ENCODE measurements around the gene ANKRD44. TPM values are rescaled to one million over a fixed set of nuclear protein-coding genes. Genes with fewer than 3 reads are reported as not detected.

ANKRD44 gene
- total and polyA plus RNA-seq, 5 experiments from 2014 or later, result 85.8 to 279 (median 96.1) TPM

DNA sequence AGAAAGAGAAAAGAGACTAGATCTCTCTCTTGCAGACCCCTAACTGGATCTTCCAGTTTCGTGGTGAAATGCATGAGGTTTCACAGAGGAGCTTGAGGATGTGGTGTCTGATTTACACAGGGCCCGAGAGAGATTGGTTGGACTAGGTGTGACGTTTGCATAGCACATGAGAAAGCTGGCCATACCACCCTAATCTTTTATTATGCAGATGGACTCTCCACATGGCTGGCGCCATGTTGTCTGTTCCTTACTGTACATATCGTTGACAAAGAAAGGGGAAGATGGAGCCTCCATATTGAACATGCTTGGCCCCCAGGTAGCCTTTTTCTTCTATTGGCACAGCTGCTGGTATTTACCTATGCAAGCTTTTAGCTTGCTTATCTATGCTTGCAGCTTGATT, 356.6 kb downstream of the ANKRD44 start:
- Mint-ChIP-seq H3K27me3 (peaks cover 0 to 9% (median 0%) of the 10 kb centered on the region in 5 donors), H3K4me1 (no peaks in the 10 kb centered on the region), H3K36me3 (no peaks in the 10 kb centered on the region), H3K9me3 (no peaks in the 10 kb centered on the region), H3K27ac (no peak overlapping the region), H3K4me3 (no peak overlapping the region)
- DNase-seq (no peak), ATAC-seq (no peak)
- POLR2A ChIA-PET, result interaction anchor here (0.6 to 0.7 kb wide), 2 partner anchors 69 to 382 kb away, joined by 3 read pairs; no protein-coding TSS in a partner anchor

DNA sequence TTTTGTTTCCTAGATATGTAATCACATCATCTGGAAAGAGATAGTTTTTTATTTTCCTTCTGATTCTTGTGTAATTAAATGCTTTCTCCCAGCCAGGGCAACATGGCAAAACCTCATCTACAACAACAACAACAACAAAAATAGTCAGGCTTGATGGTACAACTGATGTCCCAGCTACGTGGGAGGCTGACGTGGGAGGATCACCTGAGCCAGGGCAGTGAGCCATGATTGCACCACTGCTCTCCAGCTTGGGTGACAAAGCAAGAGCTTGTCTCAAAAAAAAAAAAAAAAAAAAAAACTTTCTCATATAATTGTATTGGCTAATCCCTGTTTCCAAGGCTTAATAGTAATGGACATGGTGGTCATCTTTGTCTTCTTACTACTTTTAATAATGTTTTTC, 357.6 kb downstream of the ANKRD44 start:
- peaks cover 0 to 9% (median 0%) of the 10 kb centered on the region in 5 donors for H3K27me3 Mint-ChIP-seq
- POLR2A ChIA-PET, result no interaction called here

DNA sequence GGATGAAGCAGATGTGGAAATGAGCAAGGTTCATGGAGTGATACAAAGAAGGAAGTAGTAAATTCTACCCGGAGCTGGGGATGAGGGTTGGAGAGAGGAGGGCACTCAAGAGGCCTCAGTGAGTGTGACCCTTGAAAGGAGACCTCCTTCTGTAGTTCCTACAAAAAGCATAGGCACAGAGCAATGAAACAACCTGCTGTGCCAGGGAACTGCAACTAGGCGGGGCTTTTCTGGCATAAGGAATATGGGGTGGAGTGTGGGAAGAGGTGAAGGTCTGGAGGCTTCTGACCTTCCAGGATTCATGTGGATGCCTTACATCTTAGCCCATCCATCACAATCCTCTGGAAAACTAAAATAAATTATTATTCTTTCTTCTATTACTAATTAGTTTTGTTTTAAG, 358.6 kb downstream of the ANKRD44 start:
- H3K36me3 Mint-ChIP-seq, result no peaks in the 10 kb centered on the region
- no peaks in the 10 kb centered on the region for H3K9me3 Mint-ChIP-seq

More for the DNA sequence above, 357.6 kb downstream of the ANKRD44 start:
- no peaks in the 10 kb centered on the region for H3K36me3 Mint-ChIP-seq
- DNase-seq (no peak), ATAC-seq (no peak)
- peak overlapping the region in 1 of 10 donors; percentile 51 for H3K27ac Mint-ChIP-seq
- no peaks in the 10 kb centered on the region for H3K4me1 Mint-ChIP-seq
- no peaks in the 10 kb centered on the region for H3K9me3 Mint-ChIP-seq
- no peak overlapping the region for H3K4me3 Mint-ChIP-seq

DNA sequence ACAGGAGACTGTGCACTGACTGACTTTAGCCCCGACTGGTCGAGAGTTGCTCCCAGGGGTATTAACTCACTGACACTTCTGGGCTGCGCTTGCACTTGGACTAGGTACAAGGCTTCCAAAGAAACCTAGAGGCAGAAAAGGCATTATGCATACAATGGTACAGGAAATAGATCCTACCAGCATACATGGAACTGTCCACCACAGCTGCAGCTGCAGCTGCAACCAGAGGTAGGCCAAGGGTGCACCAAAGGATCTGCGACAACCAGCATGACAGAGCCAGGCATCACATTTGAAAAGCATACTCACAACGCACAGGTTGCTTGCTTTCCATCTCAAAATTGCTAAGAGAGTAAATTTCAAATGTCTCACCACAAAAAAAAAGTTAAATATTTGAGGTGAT, 361.5 kb downstream of the ANKRD44 start:
- DNase-seq, result no peak
- Mint-ChIP-seq H3K4me3 (no peak overlapping the region), H3K36me3 (no peaks in the 10 kb centered on the region), H3K4me1 (no peaks in the 10 kb centered on the region), H3K9me3 (no peaks in the 10 kb centered on the region), H3K27ac (no peak overlapping the region), H3K27me3 (peaks cover 0 to 8% (median 4%) of the 10 kb centered on the region in 5 donors)
- POLR2A ChIA-PET, result no interaction called here
- ATAC-seq, result no peak

More for the DNA sequence above, 358.6 kb downstream of the ANKRD44 start:
- Mint-ChIP-seq H3K27me3 (peaks cover 0 to 9% (median 0%) of the 10 kb centered on the region in 5 donors), H3K4me1 (no peaks in the 10 kb centered on the region), H3K27ac (no peak overlapping the region), H3K4me3 (no peak overlapping the region)
- ATAC-seq (no peak), DNase-seq (no peak)
- POLR2A ChIA-PET, result no interaction called here

DNA sequence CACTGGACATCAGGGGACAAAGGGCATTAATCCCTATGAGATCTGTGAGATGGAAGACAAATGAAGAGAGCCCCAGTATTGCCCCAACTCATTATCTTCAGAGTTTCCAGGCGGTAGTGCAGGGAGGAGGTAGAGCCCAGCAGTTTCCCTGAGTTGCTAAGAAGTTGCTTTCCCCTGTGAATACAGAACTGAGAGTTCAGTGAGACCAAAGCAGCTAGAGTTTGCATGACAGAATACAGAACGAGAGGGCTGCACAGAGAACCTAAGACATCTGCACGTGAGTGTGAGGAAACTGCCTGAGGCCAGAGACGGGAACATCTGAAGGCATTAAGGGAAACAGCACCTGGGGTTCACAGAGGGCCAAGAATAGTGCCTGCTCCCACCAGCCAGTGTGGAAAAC, 366.0 kb downstream of the ANKRD44 start:
- Mint-ChIP-seq H3K9me3 (no peaks in the 10 kb centered on the region), H3K4me3 (no peak overlapping the region), H3K36me3 (no peaks in the 10 kb centered on the region), H3K4me1 (no peaks in the 10 kb centered on the region), H3K27me3 (peaks cover 1 to 12% (median 10%) of the 10 kb centered on the region in 5 donors), H3K27ac (no peak overlapping the region)
- ATAC-seq (no peak), DNase-seq (no peak)
- POLR2A ChIA-PET, result no interaction called here

DNA sequence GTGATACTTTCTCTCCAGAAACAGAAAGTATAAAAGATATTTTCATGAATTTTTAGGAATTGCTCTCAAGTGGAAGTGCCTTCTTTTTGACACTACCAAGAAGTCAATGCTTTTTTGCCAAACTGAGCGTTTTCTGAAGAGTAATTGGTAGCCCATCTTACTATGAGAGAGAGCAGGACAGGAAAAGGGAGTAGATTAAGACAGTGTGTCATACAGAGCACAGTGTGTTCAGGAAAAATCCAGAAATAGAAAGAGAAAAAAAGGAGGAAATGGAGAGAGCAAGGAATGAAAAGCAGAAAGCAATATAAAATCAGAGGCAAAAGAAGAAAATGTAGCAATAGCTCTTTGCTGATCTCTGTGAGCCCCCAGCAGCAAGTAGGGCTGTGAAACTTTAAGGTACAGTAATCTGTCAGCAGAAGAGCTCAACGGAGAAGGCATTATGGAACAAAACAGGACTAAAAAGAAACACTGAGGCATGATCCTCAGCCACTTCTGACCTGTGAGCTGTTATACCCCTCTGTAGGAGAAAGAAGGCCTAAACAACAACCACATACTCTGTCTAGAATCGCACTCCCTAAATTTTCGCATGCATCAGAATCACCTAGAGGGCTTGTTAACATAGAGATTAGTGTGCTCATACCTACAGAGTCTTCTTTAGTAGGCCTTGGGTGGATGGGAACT, 369.0 kb downstream of the ANKRD44 start:
- no peaks in the 10 kb centered on the region for H3K9me3 Mint-ChIP-seq
- H3K4me3 Mint-ChIP-seq, result no peak overlapping the region
- ATAC-seq, result no peak
- H3K27me3 Mint-ChIP-seq, result peaks cover 1 to 12% (median 10%) of the 10 kb centered on the region in 5 donors
- H3K4me1 Mint-ChIP-seq, result no peaks in the 10 kb centered on the region
- POLR2A ChIA-PET, result no interaction called here
- no peak for DNase-seq
- no peaks in the 10 kb centered on the region for H3K36me3 Mint-ChIP-seq
- no peak overlapping the region for H3K27ac Mint-ChIP-seq

DNA sequence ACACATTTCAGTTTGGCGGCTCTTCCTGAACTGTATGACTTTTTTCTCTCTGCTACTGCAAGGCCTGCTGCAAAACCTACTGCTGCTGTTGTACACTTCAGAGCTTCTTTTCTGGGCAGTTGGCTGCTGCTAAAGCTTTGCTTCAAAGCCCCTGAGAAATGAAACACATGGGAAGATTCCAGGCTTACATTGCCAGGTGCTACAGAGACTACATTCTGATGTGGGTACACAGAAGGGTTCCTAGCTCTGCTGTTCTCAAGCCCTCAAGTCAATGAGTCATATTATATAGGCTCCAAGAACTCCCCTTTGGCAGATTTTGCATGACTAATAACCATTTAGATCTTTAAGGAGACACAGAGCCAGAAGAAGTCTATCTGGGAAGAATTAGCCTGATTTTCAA, 371.2 kb downstream of the ANKRD44 start:
- no peak for DNase-seq
- no peak for ATAC-seq
- Mint-ChIP-seq H3K36me3 (no peaks in the 10 kb centered on the region), H3K4me1 (peaks cover 0 to 4% (median under 1%) of the 10 kb centered on the region in 4 donors), H3K4me3 (no peak overlapping the region), H3K27ac (no peak overlapping the region), H3K27me3 (peaks cover 1 to 10% (median 8%) of the 10 kb centered on the region in 5 donors), H3K9me3 (no peaks in the 10 kb centered on the region)
- POLR2A ChIA-PET, result no interaction called here

Other genes starting within 250 kb of the ANKRD44 start
- gene SF3B1, start 124.2 kb upstream of the ANKRD44 start, total RNA-seq, result 100 to 1,000 TPM; 702 to 768 TPM
- 100 to 1,000 TPM; 120 to 131 (median 120) TPM for gene SF3B1, start 124.2 kb upstream of the ANKRD44 start, polyA plus RNA-seq
- 10 to 100 TPM; 33.2 to 35.1 TPM for gene COQ10B, start 142.8 kb upstream of the ANKRD44 start, total RNA-seq
- gene COQ10B, start 142.8 kb upstream of the ANKRD44 start, polyA plus RNA-seq, result 10 to 100 TPM; 30.0 to 43.4 (median 39.4) TPM
- 100 to 1,000 TPM; 138 to 140 TPM for gene HSPD1, start 189.1 kb upstream of the ANKRD44 start, total RNA-seq
- 100 to 1,000 TPM; 101 to 134 (median 128) TPM for gene HSPD1, start 189.1 kb upstream of the ANKRD44 start, polyA plus RNA-seq
- gene HSPE1, start 189.6 kb upstream of the ANKRD44 start, total RNA-seq, result 10 to 100 TPM; 62.9 to 65.8 TPM
- gene HSPE1, start 189.6 kb upstream of the ANKRD44 start, polyA plus RNA-seq, result 100 to 1,000 TPM; 154 to 181 (median 172) TPM
- gene MOB4, start 205.3 kb upstream of the ANKRD44 start, total RNA-seq, result 10 to 100 TPM; 24.0 to 26.1 TPM
- gene MOB4, start 205.3 kb upstream of the ANKRD44 start, polyA plus RNA-seq, result 10 to 100 TPM; 19.4 to 29.1 (median 23.6) TPM

All from naive thymus-derived CD8-positive, alpha-beta T cell (primary cell).